GM12874 (cell line): Measurements from ENCODE around the gene VSTM1.

Experiments used
- CTCF ChIP-seq: IDR thresholded peaks from 2 replicates; pipeline ENCODE4 v1.5.1; 2011; ENCODE audit warnings: low read depth, mild to moderate bottlenecking, control low read depth, low read length, moderate library complexity; ENCODE audit not compliant: insufficient read depth

Gene VSTM1

GRCh38 chr19:54084410-54084809 is 20.7 kb upstream of the VSTM1 start:
- no peak for TF ChIP-seq CTCF

GRCh38 chr19:54081032-54081431 is 17.3 kb upstream of the VSTM1 start, which contains the start of gene TARM1:
Gene TARM1 (minus strand): TSS chr19:54081365. CDS start chr19:54081340, 25 bp downstream.
- no peak for TF ChIP-seq CTCF

GRCh38 chr19:54077334-54077733 is 13.6 kb upstream of the VSTM1 start:
- no peak for TF ChIP-seq CTCF

- no peak for TF ChIP-seq CTCF
These were observed 11.2 kb upstream of the VSTM1 start for GRCh38 chr19:54074851-54075250.

- no peak for TF ChIP-seq CTCF
These were observed 10.1 kb upstream of the VSTM1 start for GRCh38 chr19:54073829-54074228.

GRCh38 chr19:54069470-54069869 is 5.8 kb upstream of the VSTM1 start:
- no peak for TF ChIP-seq CTCF

- no peak for TF ChIP-seq CTCF
These were observed 1.1 kb downstream of the VSTM1 start for GRCh38 chr19:54062643-54063042.

- no peak for TF ChIP-seq CTCF
These were observed 16.1 kb downstream of the VSTM1 start for GRCh38 chr19:54047616-54048015.
